Parathyroid adenoma (tissue), 2 donors: ENCODE data around the gene COL4A1.

Experiments used
- H2AFZ ChIP-seq: fragments of 300-600 bp; sonication (generic); one replicate; pipeline ENCODE4 v1.7.0; 2017; ENCODE audit warnings: antibody characterized with exemption, mild to moderate bottlenecking
- H3K27ac ChIP-seq: fragments of 300-600 bp; sonication (generic); one replicate; pipeline ENCODE4 v1.7.0; 2017
- H3K27me3 ChIP-seq: fragments of 300-600 bp; sonication (generic); one replicate; pipeline ENCODE4 v1.7.0; 2017; ENCODE audit warnings: low read length; ENCODE audit not compliant: control insufficient read depth, insufficient read depth
- H3K36me3 ChIP-seq: fragments of 300-600 bp; sonication (generic); one replicate; pipeline ENCODE4 v1.7.0; 2017; ENCODE audit warnings: low read length; ENCODE audit not compliant: control insufficient read depth, insufficient read depth
- H3K4me1 ChIP-seq: fragments of 300-600 bp; sonication (generic); one replicate; pipeline ENCODE4 v1.7.0; 2017; ENCODE audit warnings: control low read depth
- H3K4me2 ChIP-seq: fragments of 300-600 bp; sonication (generic); one replicate; pipeline ENCODE4 v1.7.0; 2017; ENCODE audit warnings: low read length
- H3K4me3 ChIP-seq: fragments of 300-600 bp; sonication (generic); one replicate; pipeline ENCODE4 v1.7.0; 2017; ENCODE audit warnings: low read depth, low read length
- H3K79me2 ChIP-seq: fragments of 300-600 bp; sonication (generic); one replicate; pipeline ENCODE4 v1.7.0; 2017; ENCODE audit warnings: control low read depth
- H3K9ac ChIP-seq: fragments of 300-600 bp; sonication (generic); one replicate; pipeline ENCODE4 v1.7.0; 2017; ENCODE audit warnings: mild to moderate bottlenecking
- H3K9me3 ChIP-seq: fragments of 300-600 bp; sonication (generic); one replicate; pipeline ENCODE4 v1.7.0; 2017; ENCODE audit warnings: low read length; ENCODE audit not compliant: control insufficient read depth
- CTCF ChIP-seq: fragments of 300-600 bp; sonication (generic); IDR thresholded peaks from one replicate; pipeline ENCODE4 v1.7.0; 2017; ENCODE audit warnings: antibody characterized with exemption, mild to moderate bottlenecking
- donor health status: primary hyperparathyroidism.

The COL4A1 gene

DNA sequence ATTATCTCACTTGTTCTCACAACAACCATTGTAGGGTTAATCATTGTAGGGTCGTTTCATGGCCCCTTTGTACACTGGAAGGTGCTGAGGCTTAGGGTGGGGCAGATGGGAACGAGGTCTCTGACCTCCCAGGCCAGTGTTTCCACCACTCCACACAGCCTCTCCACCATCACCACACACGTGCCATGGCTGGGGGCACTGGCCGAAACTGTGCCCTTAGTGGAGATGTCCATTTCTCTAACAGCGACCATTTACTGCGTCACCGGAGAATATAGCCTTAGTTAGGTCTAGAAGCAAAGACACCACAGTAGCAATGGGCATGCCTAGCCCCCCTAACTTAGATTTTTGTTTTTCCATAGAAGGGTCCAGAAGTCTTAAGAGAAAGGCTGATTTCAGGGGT lies 36.5 kb downstream of the COL4A1 start:
- no peak for TF ChIP-seq CTCF
- Histone ChIP-seq H2AFZ (no peak overlapping the region), H3K36me3 (no peaks in the 10 kb centered on the region), H3K79me2 (no peaks in the 10 kb centered on the region), H3K27me3 (no peaks in the 10 kb centered on the region), H3K4me3 (no peak overlapping the region), H3K4me1 (no peaks in the 10 kb centered on the region), H3K4me2 (no peak overlapping the region), H3K27ac (no peak overlapping the region), H3K9me3 (no peaks in the 10 kb centered on the region), H3K9ac (no peak overlapping the region)

DNA sequence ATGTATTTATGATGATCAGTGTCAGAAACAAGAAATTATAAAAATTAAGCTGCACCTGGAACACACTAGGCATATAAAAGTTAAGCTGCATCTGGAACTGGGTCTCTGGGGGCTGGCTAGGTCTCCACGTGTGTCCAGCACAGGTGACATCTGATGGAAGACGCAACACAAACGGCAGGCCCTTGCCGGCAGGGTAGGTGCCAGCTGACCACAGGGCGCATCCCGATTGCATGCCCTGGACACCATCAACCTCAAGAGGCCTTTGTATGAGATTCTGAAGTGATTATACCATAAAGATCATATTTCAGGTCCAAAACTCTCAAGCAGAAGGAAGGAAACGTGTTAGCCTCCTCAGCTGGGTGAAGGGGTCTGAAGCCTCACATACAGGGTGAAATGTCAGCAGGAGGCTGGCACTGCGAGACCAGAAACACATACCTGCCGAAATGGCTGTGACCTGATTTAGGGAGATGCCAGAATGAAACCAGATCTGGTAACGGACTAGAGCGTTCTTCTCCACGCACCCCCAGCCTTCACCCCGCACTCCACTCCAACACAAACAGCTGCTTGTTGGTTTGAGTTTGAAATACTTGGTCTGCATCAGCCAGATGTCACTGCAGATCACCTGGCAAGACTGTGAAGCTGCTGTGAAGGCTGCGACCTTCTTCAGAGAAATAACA lies 37.3 kb downstream of the COL4A1 start:
- Histone ChIP-seq H3K79me2 (no peaks in the 10 kb centered on the region), H3K36me3 (no peaks in the 10 kb centered on the region), H3K4me2 (no peak overlapping the region), H3K9me3 (no peaks in the 10 kb centered on the region), H3K4me3 (no peak overlapping the region), H3K27ac (no peak overlapping the region), H2AFZ (no peak overlapping the region), H3K4me1 (no peaks in the 10 kb centered on the region), H3K27me3 (no peaks in the 10 kb centered on the region), H3K9ac (no peak overlapping the region)
- no peak for TF ChIP-seq CTCF

GRCh38 chr13:110268576-110269185 lies 38.3 kb downstream of the COL4A1 start:
- no peak overlapping the region for H2AFZ ChIP-seq
- no peaks in the 10 kb centered on the region for H3K36me3 ChIP-seq
- no peak for TF ChIP-seq CTCF
- no peaks in the 10 kb centered on the region for H3K9me3 ChIP-seq
- no peak overlapping the region for H3K9ac ChIP-seq
- no peak overlapping the region for H3K27ac ChIP-seq
- H3K79me2 ChIP-seq: no peaks in the 10 kb centered on the region
- no peak overlapping the region for H3K4me3 ChIP-seq
- no peaks in the 10 kb centered on the region for H3K4me1 ChIP-seq
- no peaks in the 10 kb centered on the region for H3K27me3 ChIP-seq
- H3K4me2 ChIP-seq: no peak overlapping the region

- H3K4me3 ChIP-seq: no peak overlapping the region
- no peak for TF ChIP-seq CTCF
- no peaks in the 10 kb centered on the region for H3K4me1 ChIP-seq
- H3K9me3 ChIP-seq: no peaks in the 10 kb centered on the region
- H3K4me2 ChIP-seq: no peak overlapping the region
- no peaks in the 10 kb centered on the region for H3K79me2 ChIP-seq
- no peaks in the 10 kb centered on the region for H3K27me3 ChIP-seq
- H3K9ac ChIP-seq: no peak overlapping the region
- H3K36me3 ChIP-seq: no peaks in the 10 kb centered on the region
- no peak overlapping the region for H2AFZ ChIP-seq
- no peak overlapping the region for H3K27ac ChIP-seq
Observed at GRCh38 chr13:110268061-110268460, 38.9 kb downstream of the COL4A1 start.

GRCh38 chr13:110266983-110267382 lies 40.0 kb downstream of the COL4A1 start:
- no peak overlapping the region for H2AFZ ChIP-seq
- no peak overlapping the region for H3K4me3 ChIP-seq
- H3K79me2 ChIP-seq: no peaks in the 10 kb centered on the region
- H3K9ac ChIP-seq: no peak overlapping the region
- H3K27me3 ChIP-seq: no peaks in the 10 kb centered on the region
- no peaks in the 10 kb centered on the region for H3K4me1 ChIP-seq
- H3K36me3 ChIP-seq: no peaks in the 10 kb centered on the region
- no peak overlapping the region for H3K4me2 ChIP-seq
- no peak for TF ChIP-seq CTCF
- no peak overlapping the region for H3K27ac ChIP-seq
- H3K9me3 ChIP-seq: no peaks in the 10 kb centered on the region
